ENCODE results near the gene HDLBP. TPM values are rescaled to one million over a fixed set of nuclear protein-coding genes. Genes with fewer than 3 reads are reported as not detected.

Gene HDLBP
- total RNA-seq, 2 donors from 2014 or later, result 274 to 287 TPM

DNA sequence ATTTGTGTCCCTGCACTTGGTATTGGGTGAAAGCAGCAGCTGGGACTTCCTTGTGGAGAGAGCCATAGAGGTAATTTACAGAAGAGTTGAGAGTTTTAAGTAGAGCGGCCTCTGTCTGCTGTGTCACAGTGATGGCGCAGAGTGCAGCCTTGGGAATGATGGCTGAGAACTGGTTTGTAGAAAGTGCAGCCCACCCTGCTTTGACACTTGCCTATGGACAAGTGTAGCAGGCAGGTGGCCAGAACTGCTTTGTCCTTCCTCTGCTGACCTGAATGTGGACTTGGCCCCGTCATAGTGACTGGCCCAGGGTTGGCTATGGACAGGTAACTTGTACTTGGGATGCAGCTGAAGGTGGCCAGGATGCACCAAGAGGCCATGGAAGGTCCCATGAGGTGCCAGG, 133.3 kb downstream of the HDLBP start:
- H3K9me3 ChIP-seq, result no peaks in the 10 kb centered on the region
- H3K27me3 ChIP-seq, result no peaks in the 10 kb centered on the region
- no peaks in the 10 kb centered on the region for H3K4me1 ChIP-seq
- no peak overlapping the region for H3K4me3 ChIP-seq
- TF ChIP-seq, protein P1, sequence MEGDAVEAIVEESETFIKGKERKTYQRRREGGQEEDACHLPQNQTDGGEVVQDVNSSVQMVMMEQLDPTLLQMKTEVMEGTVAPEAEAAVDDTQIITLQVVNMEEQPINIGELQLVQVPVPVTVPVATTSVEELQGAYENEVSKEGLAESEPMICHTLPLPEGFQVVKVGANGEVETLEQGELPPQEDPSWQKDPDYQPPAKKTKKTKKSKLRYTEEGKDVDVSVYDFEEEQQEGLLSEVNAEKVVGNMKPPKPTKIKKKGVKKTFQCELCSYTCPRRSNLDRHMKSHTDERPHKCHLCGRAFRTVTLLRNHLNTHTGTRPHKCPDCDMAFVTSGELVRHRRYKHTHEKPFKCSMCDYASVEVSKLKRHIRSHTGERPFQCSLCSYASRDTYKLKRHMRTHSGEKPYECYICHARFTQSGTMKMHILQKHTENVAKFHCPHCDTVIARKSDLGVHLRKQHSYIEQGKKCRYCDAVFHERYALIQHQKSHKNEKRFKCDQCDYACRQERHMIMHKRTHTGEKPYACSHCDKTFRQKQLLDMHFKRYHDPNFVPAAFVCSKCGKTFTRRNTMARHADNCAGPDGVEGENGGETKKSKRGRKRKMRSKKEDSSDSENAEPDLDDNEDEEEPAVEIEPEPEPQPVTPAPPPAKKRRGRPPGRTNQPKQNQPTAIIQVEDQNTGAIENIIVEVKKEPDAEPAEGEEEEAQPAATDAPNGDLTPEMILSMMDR (IDR thresholded peaks at IDR 0.05), result no peak
- DNase-seq (ENCODE audit: low spot score), result no peak
- H3K27ac ChIP-seq, result no peak overlapping the region
- no peaks in the 10 kb centered on the region for H3K36me3 ChIP-seq

DNA sequence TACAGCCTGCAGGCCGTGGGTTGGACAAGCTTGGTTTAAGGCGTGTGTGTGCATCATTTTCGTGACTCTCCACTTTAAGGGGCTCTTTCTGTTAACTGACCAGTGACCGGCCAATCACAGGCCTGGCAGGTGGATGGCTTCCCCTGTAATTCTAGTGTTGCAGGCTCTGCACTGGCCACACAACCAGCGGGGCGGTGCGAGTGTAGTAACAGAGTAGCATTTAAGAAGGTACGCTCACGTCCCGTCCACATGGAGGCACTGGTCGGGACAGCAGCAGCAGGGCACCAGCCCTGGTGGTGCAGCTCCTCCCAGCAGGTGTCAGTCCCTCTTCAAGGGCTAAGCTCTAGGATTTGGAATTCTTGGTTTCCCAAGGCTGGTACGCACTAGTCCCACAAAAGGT, 135.0 kb downstream of the HDLBP start:
- no peaks in the 10 kb centered on the region for H3K4me1 ChIP-seq
- H3K27ac ChIP-seq, result no peak overlapping the region
- no peaks in the 10 kb centered on the region for H3K27me3 ChIP-seq
- TF ChIP-seq, protein P1 (IDR thresholded peaks at IDR 0.05), result no peak
- H3K9me3 ChIP-seq, result no peaks in the 10 kb centered on the region
- H3K36me3 ChIP-seq, result no peaks in the 10 kb centered on the region
- no peak for DNase-seq (ENCODE audit: low spot score)
- no peak overlapping the region for H3K4me3 ChIP-seq

DNA sequence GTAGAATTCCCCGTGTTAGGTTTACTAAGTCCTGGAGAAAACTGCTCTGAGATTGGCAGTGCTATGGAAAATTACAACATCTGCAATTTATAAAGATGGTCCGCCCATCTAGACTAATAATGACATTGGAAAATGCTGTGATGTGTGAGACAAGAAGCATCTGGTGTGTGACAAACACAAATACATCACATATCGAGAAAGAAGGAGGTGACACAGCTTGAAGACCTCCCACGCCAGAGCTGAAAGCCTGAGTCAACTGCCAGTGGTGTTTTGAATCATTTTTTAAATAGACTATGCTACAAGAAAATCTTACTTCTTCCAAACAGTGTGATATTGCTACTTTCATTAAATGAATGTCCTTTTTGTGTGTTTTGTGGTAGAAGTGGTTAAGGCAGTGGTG, 135.6 kb downstream of the HDLBP start:
- TF ChIP-seq, protein P1 (IDR thresholded peaks at IDR 0.05), result no peak
- no peak for DNase-seq (ENCODE audit: low spot score)
- Histone ChIP-seq H3K4me1 (no peaks in the 10 kb centered on the region), H3K9me3 (no peaks in the 10 kb centered on the region), H3K36me3 (no peaks in the 10 kb centered on the region), H3K27me3 (no peaks in the 10 kb centered on the region), H3K27ac (peak overlapping the region in 1 of 2 donors; percentile 3), H3K4me3 (no peak overlapping the region)

DNA sequence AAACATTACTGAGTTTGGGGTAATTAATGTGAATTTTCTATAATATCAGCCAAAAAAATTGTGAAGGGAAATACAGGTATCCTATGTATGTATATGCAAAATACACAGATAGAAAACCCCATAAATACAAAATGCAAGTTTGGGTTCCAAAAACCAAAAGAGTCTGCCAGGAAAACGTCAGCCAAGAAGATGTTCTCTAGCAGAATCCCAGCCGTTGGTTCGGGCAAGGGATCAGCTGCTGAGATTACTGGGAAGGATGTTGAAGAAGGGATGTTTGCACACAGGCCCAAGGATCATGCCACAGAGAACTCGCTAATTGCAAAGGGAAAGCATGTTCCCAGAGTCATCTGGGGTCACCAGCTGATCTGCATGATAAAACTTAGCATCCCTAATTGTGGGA, 136.5 kb downstream of the HDLBP start:
- Histone ChIP-seq H3K27ac (peak overlapping the region; percentile 3 to 25), H3K4me1 (no peaks in the 10 kb centered on the region), H3K36me3 (no peaks in the 10 kb centered on the region), H3K4me3 (no peak overlapping the region), H3K27me3 (no peaks in the 10 kb centered on the region), H3K9me3 (no peaks in the 10 kb centered on the region)
- TF ChIP-seq, protein P1 (IDR thresholded peaks at IDR 0.05), result no peak
- no peak for DNase-seq (ENCODE audit: low spot score)

DNA sequence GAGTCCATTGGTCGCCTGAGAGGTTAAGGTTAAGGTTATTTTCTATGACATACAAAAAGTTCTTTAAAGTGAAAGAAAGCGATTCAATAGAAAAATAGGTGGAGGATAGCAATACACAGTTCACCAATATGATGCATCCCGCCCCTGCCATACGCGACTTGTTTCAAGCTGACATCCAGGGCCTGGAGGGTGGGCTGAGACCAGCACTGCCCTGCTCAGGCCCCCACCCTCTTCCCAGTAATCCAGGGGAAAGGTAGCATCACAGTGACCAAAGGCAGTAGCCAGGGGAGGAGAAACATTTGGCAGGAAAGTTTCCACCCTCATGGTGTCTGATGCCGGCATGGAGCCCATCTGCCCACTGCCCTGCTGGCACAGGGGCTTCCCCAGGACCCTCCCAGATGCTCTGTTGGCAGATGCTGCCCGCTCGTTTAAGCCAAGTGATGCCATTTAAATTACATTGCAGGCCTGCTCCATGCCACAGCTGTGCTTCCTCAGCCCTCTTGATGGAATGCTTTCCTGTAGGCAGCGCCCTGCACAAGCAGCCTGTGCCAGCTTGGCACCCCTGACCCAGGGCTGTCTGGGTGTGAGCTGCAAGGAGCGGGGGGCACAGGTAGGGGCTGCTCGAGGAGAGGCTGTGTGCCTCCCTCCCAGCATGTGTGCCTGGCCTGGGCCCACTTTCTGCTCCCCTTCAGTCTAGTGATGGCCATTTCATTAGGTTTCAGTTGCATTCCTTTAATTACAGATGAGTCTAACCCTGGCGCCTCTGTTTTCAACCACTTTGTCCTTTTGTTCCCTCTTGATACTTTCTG, 137.7 kb downstream of the HDLBP start:
- H3K4me3 ChIP-seq, result no peak overlapping the region
- H3K27me3 ChIP-seq, result no peaks in the 10 kb centered on the region
- TF ChIP-seq, protein P1 (IDR thresholded peaks at IDR 0.05), result no peak
- no peaks in the 10 kb centered on the region for H3K4me1 ChIP-seq
- no peak overlapping the region for H3K27ac ChIP-seq
- no peak for DNase-seq (ENCODE audit: low spot score)
- no peaks in the 10 kb centered on the region for H3K36me3 ChIP-seq
- no peaks in the 10 kb centered on the region for H3K9me3 ChIP-seq

Other genes with a start within 250 kb of the HDLBP start
- 10 to 100 TPM; 20.6 to 25.3 TPM for gene MTERF4, start 213.4 kb downstream of the HDLBP start, total RNA-seq
- 1 to 10 TPM in 1 of 2 donors, under 1 TPM in 1; 0.98 to 1.1 TPM for gene PASK, start 166.2 kb downstream of the HDLBP start, total RNA-seq
- 10 to 100 TPM; 57.5 to 61.4 TPM for gene PPP1R7, start 165.2 kb downstream of the HDLBP start, total RNA-seq
- gene ANO7, start 127.0 kb downstream of the HDLBP start, total RNA-seq, result 1 to 10 TPM; 1.1 to 1.3 TPM
- gene SEPTIN2, start 253 bp upstream of the HDLBP start, total RNA-seq, result 100 to 1,000 TPM; 143 to 193 TPM
- gene FARP2, start 40.6 kb upstream of the HDLBP start, total RNA-seq, result 10 to 100 TPM; 11.1 to 21.5 TPM
- 100 to 1,000 TPM in 1 of 2 donors, 10 to 100 TPM in 1; 94.5 to 173 TPM for gene STK25, start 192.9 kb upstream of the HDLBP start, total RNA-seq
- gene BOK, start 243.1 kb upstream of the HDLBP start, total RNA-seq, result 10 to 100 TPM; 11.2 to 25.7 TPM